ENCODE results near the gene GPR137.

DNA sequence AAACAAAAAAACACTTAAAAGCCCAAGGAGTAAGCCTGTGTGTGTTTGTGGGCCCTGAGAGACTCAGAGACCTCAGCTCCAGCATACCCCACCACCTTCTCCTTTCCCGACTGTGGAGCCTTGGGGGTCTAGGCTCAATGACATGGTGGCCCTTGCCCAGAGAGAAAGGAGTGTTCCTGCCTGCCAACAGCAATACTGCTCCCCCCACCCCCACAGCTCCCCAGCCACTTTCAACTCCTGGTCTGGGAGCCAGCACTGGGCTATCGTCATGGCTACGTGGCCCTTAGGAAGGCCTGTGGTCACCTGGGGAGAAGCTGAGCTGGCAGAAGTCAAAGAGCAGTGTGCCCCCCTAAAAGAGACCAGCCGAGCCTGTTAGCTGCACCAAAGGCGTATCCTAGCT is 41.5 kb upstream of the GPR137 start:
- TF ChIP-seq ZSCAN20 (CRISPR knock-in tag; IDR thresholded peaks at IDR 0.05) (no peak), MAFK (IDR thresholded peaks at IDR 0.05; ENCODE audit: partially characterized antibody) (no peak), CEBPB (IDR thresholded peaks at IDR 0.05) (no peak)
- TF ChIP-seq, protein P1, sequence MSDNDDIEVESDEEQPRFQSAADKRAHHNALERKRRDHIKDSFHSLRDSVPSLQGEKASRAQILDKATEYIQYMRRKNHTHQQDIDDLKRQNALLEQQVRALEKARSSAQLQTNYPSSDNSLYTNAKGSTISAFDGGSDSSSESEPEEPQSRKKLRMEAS (IDR thresholded peaks at IDR 0.05), result no peak

All from A549 (cell line).